Loucy (cell line): ENCODE results near the gene ZER1.

ENCODE experiments used
- H2AFZ ChIP-seq: fragments of 200-600 bp; sonication (generic); 2 replicates; pipeline ENCODE4 v1.6.0; 2016; ENCODE audit warnings: antibody characterized with exemption, mild to moderate bottlenecking, low read length, moderate library complexity
- H3F3A ChIP-seq: fragments of 200-600 bp; 2 replicates; pipeline ENCODE4 v1.6.0; 2016; ENCODE audit warnings: antibody characterized with exemption, low read depth, mild to moderate bottlenecking
- H3K27me3 ChIP-seq: fragments of 200-600 bp; sonication (generic); 2 replicates; pipeline ENCODE4 v1.6.1; 2014; ENCODE audit warnings: low read length, mild to moderate bottlenecking; ENCODE audit not compliant: insufficient read depth, poor library complexity, severe bottlenecking
- H3K36me3 ChIP-seq: fragments of 200-600 bp; sonication (generic); 2 replicates; pipeline ENCODE4 v1.6.1; 2016; ENCODE audit warnings: low read length; ENCODE audit not compliant: insufficient read depth
- H3K4me1 ChIP-seq: fragments of 200-600 bp; sonication (generic); 2 replicates; pipeline ENCODE4 v1.5.1; 2014; ENCODE audit warnings: low read length, mild to moderate bottlenecking; ENCODE audit not compliant: insufficient read depth, poor library complexity, severe bottlenecking
- H3K4me2 ChIP-seq: fragments of 200-600 bp; sonication (generic); 2 replicates; pipeline ENCODE4 v1.6.0; 2014; ENCODE audit warnings: antibody characterized with exemption, low read length, low read depth, mild to moderate bottlenecking; ENCODE audit not compliant: poor library complexity, severe bottlenecking
- H3K4me3 ChIP-seq: fragments of 200-600 bp; sonication (generic); 2 replicates; pipeline ENCODE4 v1.5.1; 2014; ENCODE audit warnings: low read length, mild to moderate bottlenecking, mixed read lengths; ENCODE audit not compliant: poor library complexity, severe bottlenecking
- H3K79me2 ChIP-seq: fragments of 200-600 bp; sonication (generic); 2 replicates; pipeline ENCODE4 v1.6.1; 2014; ENCODE audit warnings: low read length; ENCODE audit not compliant: insufficient read depth
- H3K9ac ChIP-seq: fragments of 200-600 bp; sonication (generic); 2 replicates; pipeline ENCODE4 v1.6.0; 2014; ENCODE audit warnings: mild to moderate bottlenecking, low read depth, low read length, moderate library complexity; ENCODE audit not compliant: poor library complexity, severe bottlenecking
- H3K9me2 ChIP-seq: fragments of 200-600 bp; sonication (generic); replicated peaks from 2 replicates; pipeline ENCODE4 v1.6.1; 2016; ENCODE audit warnings: low read depth, low read length, mixed read lengths
- H3K9me3 ChIP-seq: fragments of 200-600 bp; sonication (generic); 2 replicates; pipeline ENCODE4 v1.6.1; 2014; ENCODE audit warnings: mild to moderate bottlenecking, antibody characterized with exemption, low read length, low read depth; ENCODE audit not compliant: insufficient read depth
- H4K20me1 ChIP-seq: fragments of 200-600 bp; sonication (generic); 2 replicates; pipeline ENCODE4 v1.6.0; 2014; ENCODE audit warnings: antibody characterized with exemption, low read length, mild to moderate bottlenecking; ENCODE audit not compliant: insufficient read depth, poor library complexity, severe bottlenecking
- CTCF ChIP-seq: fragments of 200-600 bp; sonication (generic); conservative IDR thresholded peaks from 2 replicates; pipeline ENCODE4 v1.5.1; 2014; ENCODE audit warnings: mild to moderate bottlenecking, antibody characterized with exemption, low read length
- EZH2phosphoT487 ChIP-seq: fragments of 200-600 bp; IDR thresholded peaks from 2 replicates; pipeline ENCODE4 v1.6.1; 2018; ENCODE audit warnings: antibody characterized with exemption, mild to moderate bottlenecking, moderate library complexity, borderline replicate concordance

Gene ZER1

GRCh38 chr9:128807827-128808226 lies 36.1 kb upstream of the ZER1 start:
- H3K4me3 ChIP-seq = no peak overlapping the region
- H3K27me3 ChIP-seq = no peaks in the 10 kb centered on the region
- H3K9me3 ChIP-seq = no peaks in the 10 kb centered on the region
- no peaks in the 10 kb centered on the region for H4K20me1 ChIP-seq
- no peaks in the 10 kb centered on the region for H3K9me2 ChIP-seq
- no peaks in the 10 kb centered on the region for H3F3A ChIP-seq
- H3K4me2 ChIP-seq = no peak overlapping the region
- no peak overlapping the region for H2AFZ ChIP-seq
- peaks cover 6% of the 10 kb centered on the region; the same call in 1 of the 2 replicates for H3K36me3 ChIP-seq
- H3K4me1 ChIP-seq = no peaks in the 10 kb centered on the region
- H3K79me2 ChIP-seq = no peaks in the 10 kb centered on the region
- no peak overlapping the region for H3K9ac ChIP-seq
- TF ChIP-seq EZH2phosphoT487 = no peak
- no peak for TF ChIP-seq CTCF

- H3K36me3 ChIP-seq = peaks cover 9% of the 10 kb centered on the region; the same call in 1 of the 2 replicates
- TF ChIP-seq CTCF = no peak
- TF ChIP-seq EZH2phosphoT487 = no peak
- no peak overlapping the region for H2AFZ ChIP-seq
- no peaks in the 10 kb centered on the region for H3K27me3 ChIP-seq
- H3F3A ChIP-seq = no peaks in the 10 kb centered on the region
- no peaks in the 10 kb centered on the region for H3K9me3 ChIP-seq
- H4K20me1 ChIP-seq = no peaks in the 10 kb centered on the region
- H3K4me3 ChIP-seq = no peak overlapping the region
- no peak overlapping the region for H3K4me2 ChIP-seq
- no peaks in the 10 kb centered on the region for H3K79me2 ChIP-seq
- no peaks in the 10 kb centered on the region for H3K4me1 ChIP-seq
- H3K9me2 ChIP-seq = no peaks in the 10 kb centered on the region
- no peak overlapping the region for H3K9ac ChIP-seq
Measured at GRCh38 chr9:128805661-128806060, 33.9 kb upstream of the ZER1 start.

GRCh38 chr9:128802482-128802881 lies 30.8 kb upstream of the ZER1 start:
- no peaks in the 10 kb centered on the region for H3K4me1 ChIP-seq
- H3K4me3 ChIP-seq = no peak overlapping the region
- peaks cover 15% of the 10 kb centered on the region; the same call in 1 of the 2 replicates for H3K36me3 ChIP-seq
- H3K4me2 ChIP-seq = no peak overlapping the region
- no peaks in the 10 kb centered on the region for H3K9me2 ChIP-seq
- no peaks in the 10 kb centered on the region for H4K20me1 ChIP-seq
- no peaks in the 10 kb centered on the region for H3K27me3 ChIP-seq
- H3K79me2 ChIP-seq = no peaks in the 10 kb centered on the region
- no peaks in the 10 kb centered on the region for H3F3A ChIP-seq
- H3K9me3 ChIP-seq = no peaks in the 10 kb centered on the region
- TF ChIP-seq EZH2phosphoT487 = no peak
- TF ChIP-seq CTCF = no peak
- no peak overlapping the region for H2AFZ ChIP-seq
- no peak overlapping the region for H3K9ac ChIP-seq
